Upper lobe of right lung (tissue), 1 donor: ENCODE results near the gene GMEB1. TPM values are rescaled to one million over a fixed set of nuclear protein-coding genes. Genes with fewer than 3 reads are reported as not detected.
"Not testable (repeated sequence)": the region's sequence is repeated elsewhere in the genome, so short reads cannot be mapped to it uniquely, and the experiment has no call there.

Experiments
- ATAC-seq: fragments of 200-7000 bp; cut with Tn5 transposase; one replicate; pipeline ENCODE4 v1.9.1; 2020; ENCODE audit warnings: mild to moderate bottlenecking, moderate library complexity
- DNase-seq: peaks from one replicate; pipeline ENCODE4 v3.0.0-alpha.2; 2020
- H3K27ac ChIP-seq: fragments of 200-600 bp; one replicate; pipeline ENCODE4 v1.8.0; 2022
- H3K27me3 ChIP-seq: fragments of 200-600 bp; one replicate; pipeline ENCODE4 v1.8.0; 2022; ENCODE audit warnings: mild to moderate bottlenecking
- H3K36me3 ChIP-seq: fragments of 200-600 bp; one replicate; pipeline ENCODE4 v1.8.0; 2022
- H3K4me1 ChIP-seq: fragments of 200-600 bp; one replicate; pipeline ENCODE4 v1.8.0; 2022
- H3K4me3 ChIP-seq: fragments of 200-600 bp; one replicate; pipeline ENCODE4 v1.8.0; 2022; ENCODE audit warnings: mild to moderate bottlenecking
- H3K9me3 ChIP-seq: fragments of 200-600 bp; one replicate; pipeline ENCODE4 v1.8.0; 2022
- intact Hi-C: fragments of 100-400 bp; cut with DNase I; formaldehyde crosslinking; loops from one replicate; pipeline ENCODE4 v1.11.0; 2022
- total RNA-seq: library from RNA; stranded (reverse); fragmentation: NEBNext Ultra II Directional; extraction: Animal tissue kit (Norgen Biotek cat#: 25700); gene quantifications from one replicate; pipeline ENCODE4 v1.2.1, GENCODE V29; 2021
- TF ChIP-seq, protein P1 (sequence below): fragments of 200-600 bp; IDR thresholded peaks from one replicate; pipeline ENCODE4 v1.8.0; 2022; ENCODE audit warnings: antibody characterized with exemption
- donor health status: DM: no; HTN: yes; CAD: no; lungs with severe emphysema.

The GMEB1 gene
- total RNA-seq, 1 donor from 2014 or later, result 12.9 TPM

DNA sequence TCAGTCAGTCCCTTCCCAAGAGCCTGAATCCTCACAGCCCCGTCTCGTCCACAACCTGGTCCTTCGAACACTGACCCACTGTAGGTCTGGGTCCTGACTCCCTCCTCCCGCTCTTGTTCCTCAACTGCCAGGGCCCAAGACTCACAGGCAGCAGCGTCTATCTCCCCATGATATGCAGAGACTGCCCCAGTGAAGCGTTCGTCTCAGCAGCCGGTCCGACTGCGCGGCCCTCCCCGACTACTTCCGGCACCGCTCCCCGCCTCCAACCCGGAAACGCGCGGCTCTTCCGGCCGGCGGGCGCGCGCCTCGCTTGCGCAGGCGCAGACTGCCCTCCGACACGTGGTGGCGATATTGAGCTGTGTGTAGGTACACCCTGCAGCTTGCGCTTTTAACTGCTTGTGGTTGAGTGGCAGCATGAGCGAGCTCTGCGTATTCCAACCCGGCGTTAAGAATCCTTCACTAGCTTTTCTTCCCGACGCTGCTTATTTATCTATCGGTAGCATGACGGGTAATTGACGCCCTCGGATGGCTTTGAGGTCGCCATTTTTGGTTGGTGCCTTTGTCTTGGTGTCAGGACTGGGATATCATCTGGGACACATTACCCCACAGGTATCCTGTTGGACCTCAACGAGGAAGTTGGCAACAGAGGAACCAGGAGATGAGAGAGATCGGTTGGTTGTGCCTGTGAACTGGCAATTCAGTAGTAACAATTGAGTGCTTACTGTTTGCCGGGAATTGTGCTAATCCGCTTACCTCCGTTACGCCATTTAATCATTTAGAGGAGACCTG lies 25.5 kb upstream of the GMEB1 start, which contains the start of gene TAF12:
Gene TAF12, minus strand, starts transcription at position 221 of the 789 bp plus-strand sequence. CDS start 20,986 bp downstream, outside the sequence.
- Histone ChIP-seq H3K9me3 (no peaks in the 10 kb centered on the region), H3K27ac (peak within 1 kb of the TSS; percentile 85), H3K4me1 (peaks cover 28% of the 10 kb centered on the region), H3K4me3 (peak within 1 kb of the TSS; percentile 81), H3K27me3 (no peaks in the 10 kb centered on the region), H3K36me3 (no peaks in the 10 kb centered on the region)
- intact Hi-C loops, result loop anchor here (10.0 kb wide), 1 partner anchor 92 kb away; the partner anchor contains the start of gene YTHDF2
- TF ChIP-seq, protein P1, sequence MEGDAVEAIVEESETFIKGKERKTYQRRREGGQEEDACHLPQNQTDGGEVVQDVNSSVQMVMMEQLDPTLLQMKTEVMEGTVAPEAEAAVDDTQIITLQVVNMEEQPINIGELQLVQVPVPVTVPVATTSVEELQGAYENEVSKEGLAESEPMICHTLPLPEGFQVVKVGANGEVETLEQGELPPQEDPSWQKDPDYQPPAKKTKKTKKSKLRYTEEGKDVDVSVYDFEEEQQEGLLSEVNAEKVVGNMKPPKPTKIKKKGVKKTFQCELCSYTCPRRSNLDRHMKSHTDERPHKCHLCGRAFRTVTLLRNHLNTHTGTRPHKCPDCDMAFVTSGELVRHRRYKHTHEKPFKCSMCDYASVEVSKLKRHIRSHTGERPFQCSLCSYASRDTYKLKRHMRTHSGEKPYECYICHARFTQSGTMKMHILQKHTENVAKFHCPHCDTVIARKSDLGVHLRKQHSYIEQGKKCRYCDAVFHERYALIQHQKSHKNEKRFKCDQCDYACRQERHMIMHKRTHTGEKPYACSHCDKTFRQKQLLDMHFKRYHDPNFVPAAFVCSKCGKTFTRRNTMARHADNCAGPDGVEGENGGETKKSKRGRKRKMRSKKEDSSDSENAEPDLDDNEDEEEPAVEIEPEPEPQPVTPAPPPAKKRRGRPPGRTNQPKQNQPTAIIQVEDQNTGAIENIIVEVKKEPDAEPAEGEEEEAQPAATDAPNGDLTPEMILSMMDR, result peak; percentile 50
- ATAC-seq, result peak; percentile 96
- peak; percentile 95 for DNase-seq

DNA sequence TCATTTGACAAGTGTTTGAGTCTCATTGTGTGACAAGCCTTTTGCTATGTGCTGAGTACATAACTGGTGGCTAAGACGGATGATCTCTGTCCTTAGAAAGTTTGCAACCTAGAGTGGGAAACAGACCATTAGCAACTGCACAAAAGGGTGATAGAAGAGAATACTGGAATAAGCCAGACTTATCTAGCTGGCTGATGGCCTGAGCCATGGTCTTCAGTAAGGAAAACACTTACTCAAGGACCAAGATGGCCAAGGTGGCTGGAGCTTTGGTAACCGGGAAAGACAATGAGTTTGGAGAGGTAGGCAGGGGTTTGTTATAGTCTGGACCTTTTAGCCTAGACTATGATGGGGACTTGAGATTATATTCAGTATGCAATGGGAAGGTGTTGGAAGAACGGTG lies 24.1 kb upstream of the GMEB1 start:
- H3K4me3 ChIP-seq, result peak overlapping the region; percentile 81

DNA sequence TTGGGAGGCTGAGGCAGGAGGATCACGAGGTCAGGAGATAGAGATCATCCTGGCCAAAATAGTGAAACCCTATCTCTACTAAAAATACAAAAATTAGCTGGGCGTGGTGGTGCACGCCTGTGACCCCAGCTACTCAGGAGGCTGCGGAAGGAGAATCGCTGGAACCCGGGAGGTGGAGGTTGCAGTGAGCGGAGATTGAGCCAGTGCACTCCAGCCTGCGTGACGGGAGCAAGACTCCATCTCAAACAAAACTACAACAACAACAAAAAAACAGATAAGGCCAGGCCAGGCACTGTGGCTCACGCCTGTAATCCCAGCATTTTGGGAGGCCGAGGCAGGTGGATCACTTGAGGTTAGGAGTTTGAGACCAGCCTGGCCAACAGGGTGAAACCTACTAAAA lies 23.2 kb upstream of the GMEB1 start:
- intact Hi-C loops, result loop anchor here (10.0 kb wide), 1 partner anchor 89 kb away; the partner anchor contains the start of gene YTHDF2
- not testable (repeated sequence) for DNase-seq, ATAC-seq, H3K27ac ChIP-seq, H3K27me3 ChIP-seq, H3K36me3 ChIP-seq, H3K4me3 ChIP-seq, H3K9me3 ChIP-seq
- peaks cover 36% of the 10 kb centered on the region for H3K4me1 ChIP-seq

More for the DNA sequence above, 24.1 kb upstream of the GMEB1 start:
- intact Hi-C loops, result loop anchor here (10.0 kb wide), 1 partner anchor 90 kb away; the partner anchor contains the start of gene YTHDF2
- TF ChIP-seq, protein P1, result no peak
- Histone ChIP-seq H3K9me3 (no peaks in the 10 kb centered on the region), H3K4me1 (peaks cover 35% of the 10 kb centered on the region), H3K27ac (peak overlapping the region; percentile 85), H3K36me3 (no peaks in the 10 kb centered on the region), H3K27me3 (no peaks in the 10 kb centered on the region)
- ATAC-seq (no peak), DNase-seq (no peak)

DNA sequence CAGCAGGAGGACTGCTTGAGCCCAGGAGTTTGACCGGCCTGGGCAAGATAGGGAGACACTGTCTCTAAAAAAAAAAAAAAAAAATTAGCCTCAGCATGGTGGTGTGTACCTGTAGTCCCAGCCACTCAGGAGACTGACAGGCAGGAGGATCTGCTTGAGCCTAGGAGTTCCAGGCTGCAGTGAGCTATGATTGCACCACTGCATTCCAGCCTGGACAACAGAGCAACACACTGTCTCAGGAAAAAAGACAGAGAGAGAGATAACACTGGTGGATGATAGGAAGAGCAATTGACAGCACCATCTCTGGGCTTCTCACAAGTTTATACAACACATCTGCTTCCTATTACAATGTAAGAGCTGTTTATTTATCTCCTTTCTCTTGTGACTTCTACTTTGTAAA lies 22.5 kb upstream of the GMEB1 start:
- intact Hi-C loops, result loop anchor here (10.0 kb wide), 1 partner anchor 89 kb away; the partner anchor contains the start of gene YTHDF2
- H3K36me3 ChIP-seq, result no peaks in the 10 kb centered on the region

DNA sequence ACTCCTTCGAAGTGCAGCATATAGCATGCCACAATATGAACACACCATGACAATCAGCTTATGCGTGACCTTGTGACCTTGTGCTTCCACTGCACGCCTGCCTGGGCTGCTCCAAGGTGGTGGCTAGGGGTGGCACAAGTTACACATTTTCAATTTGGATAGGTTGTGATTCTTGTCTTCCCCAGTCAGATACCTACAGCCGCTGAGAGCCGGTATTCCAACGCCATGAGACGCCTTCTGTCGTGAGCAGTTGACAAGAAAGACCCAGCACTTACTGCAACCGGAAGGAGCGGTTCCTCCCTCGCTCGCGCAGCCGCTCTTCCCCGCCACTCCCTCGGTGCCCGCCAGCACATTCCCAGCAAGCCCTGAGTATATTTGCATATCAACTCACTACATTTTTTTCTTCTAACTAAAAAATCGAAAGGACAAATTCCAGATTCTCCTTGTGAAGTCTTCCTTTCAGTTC lies 20.5 kb upstream of the GMEB1 start:
- Histone ChIP-seq H3K27ac (peak overlapping the region; percentile 98), H3K36me3 (no peaks in the 10 kb centered on the region), H3K9me3 (no peaks in the 10 kb centered on the region), H3K4me1 (peaks cover 21% of the 10 kb centered on the region), H3K4me3 (peak overlapping the region; percentile 55), H3K27me3 (no peaks in the 10 kb centered on the region)
- ATAC-seq (peak; percentile 96), DNase-seq (peak; percentile 96)
- TF ChIP-seq, protein P1, result no peak
- intact Hi-C loops, result loop anchor here (10.0 kb wide), 1 partner anchor 87 kb away; the partner anchor contains the start of gene YTHDF2

More for the DNA sequence above, 22.5 kb upstream of the GMEB1 start:
- Histone ChIP-seq H3K27ac (no peak overlapping the region), H3K4me1 (peaks cover 32% of the 10 kb centered on the region), H3K9me3 (no peaks in the 10 kb centered on the region), H3K27me3 (no peaks in the 10 kb centered on the region), H3K4me3 (no peak overlapping the region)
- no peak for DNase-seq
- TF ChIP-seq, protein P1, result no peak
- no peak for ATAC-seq
